HG03103 (cell line): ENCODE results near the gene TUT7.
A peak's percentile ranks its signal among the peaks of the same experiment; 100 is the strongest.
"Not testable (repeated sequence)": the region's sequence is repeated elsewhere in the genome, so short reads cannot be mapped to it uniquely, and the experiment has no call there.

Source experiments
- ATAC-seq: cut with Tn5 transposase; IDR thresholded peaks from one replicate; pipeline ENCODE4 v1.9.1; 2021; ENCODE audit warnings: low read depth; ENCODE audit not compliant: unreplicated experiment

Gene TUT7

GRCh38 chr9:86354011-86354817 lies at the start of gene TUT7:
Gene TUT7 (minus strand): TSS chr9:86354410. CDS start chr9:86353199, 1,211 bp downstream.
- ATAC-seq = peak; percentile 72

GRCh38 chr9:86402591-86402990 lies 48.4 kb upstream of the TUT7 start:
- no peak for ATAC-seq

GRCh38 chr9:86396412-86396811 lies 42.2 kb upstream of the TUT7 start:
- no peak for ATAC-seq

GRCh38 chr9:86390184-86390583 lies 36.0 kb upstream of the TUT7 start:
- ATAC-seq = not testable (repeated sequence)

GRCh38 chr9:86389628-86390027 lies 35.4 kb upstream of the TUT7 start:
- no peak for ATAC-seq

GRCh38 chr9:86387376-86387775 lies 33.2 kb upstream of the TUT7 start:
- no peak for ATAC-seq

- ATAC-seq = not testable (repeated sequence)
These were observed 28.8 kb upstream of the TUT7 start for GRCh38 chr9:86383000-86383399.

GRCh38 chr9:86376016-86376415 lies 21.8 kb upstream of the TUT7 start:
- no peak for ATAC-seq

GRCh38 chr9:86369810-86370209 lies 15.6 kb upstream of the TUT7 start:
- ATAC-seq = no peak

- no peak for ATAC-seq
These were observed 14.8 kb upstream of the TUT7 start for GRCh38 chr9:86368871-86369521.

- no peak for ATAC-seq
These were observed 7.0 kb upstream of the TUT7 start for GRCh38 chr9:86361176-86361575.

GRCh38 chr9:86359151-86359879 lies 5.1 kb upstream of the TUT7 start:
- no peak for ATAC-seq

GRCh38 chr9:86356871-86357866 lies 3.0 kb upstream of the TUT7 start:
- ATAC-seq = no peak

- no peak for ATAC-seq
These were observed 1.6 kb upstream of the TUT7 start for GRCh38 chr9:86355814-86356213.

GRCh38 chr9:86354818-86355309 lies 654 bp upstream of the TUT7 start:
- no peak for ATAC-seq

- ATAC-seq = no peak
These were observed 577 bp downstream of the TUT7 start for GRCh38 chr9:86353655-86354010.

GRCh38 chr9:86352440-86353077 lies 1.7 kb downstream of the TUT7 start:
- ATAC-seq = no peak

- ATAC-seq = no peak
These were observed 2.3 kb downstream of the TUT7 start for GRCh38 chr9:86351880-86352279.

- peak; percentile 22 for ATAC-seq
These were observed 4.0 kb downstream of the TUT7 start for GRCh38 chr9:86350006-86350760.
